Measurements from ENCODE around the gene RIPPLY3.

GRCh38 chr21:37065561-37066177, 59.2 kb downstream of the RIPPLY3 start:
- TF ChIP-seq CTCF (IDR thresholded peaks at IDR 0.05) (no peak), EP300 (IDR thresholded peaks at IDR 0.05) (no peak)
